CD4-positive, CD25-positive, alpha-beta regulatory T cell (primary cell): ENCODE measurements around the gene MUS81. TPM values are rescaled to one million over a fixed set of nuclear protein-coding genes. Genes with fewer than 3 reads are reported as not detected.

Experiments
- ATAC-seq, 2 donors: fragments of 150-1000 bp; cut with Tn5 transposase; one replicate each; pipeline ENCODE4 v1.10.0; 2021; ENCODE audit warnings: low read depth in 2 of 2, moderate number of reproducible peaks in 2 of 2, moderate library complexity in 1 of 2
- DNase-seq, 3 donors: peaks; one replicate each; pipeline versions ENCODE4 v3.0.0 to v3.0.0-alpha.2; 2012 to 2022; ENCODE audit warnings: mixed read lengths in 1 of 3
- H3K27ac ChIP-seq: one replicate; pipeline ENCODE4 v1.7.0; 2013; ENCODE audit warnings: mild to moderate bottlenecking, low read length; ENCODE audit not compliant: insufficient read depth, poor library complexity, severe bottlenecking
- H3K27me3 ChIP-seq: one replicate; pipeline ENCODE4 v1.7.0; 2013; ENCODE audit warnings: low read length; ENCODE audit not compliant: control insufficient read depth, insufficient read depth
- H3K36me3 ChIP-seq: one replicate; pipeline ENCODE4 v1.7.0; 2013; ENCODE audit warnings: mild to moderate bottlenecking, low read length, moderate library complexity; ENCODE audit not compliant: control insufficient read depth, insufficient read depth
- H3K4me1 ChIP-seq: 2 replicates; pipeline ENCODE4 v1.7.0; 2013; ENCODE audit warnings: mild to moderate bottlenecking, low read length; ENCODE audit not compliant: insufficient read depth, control insufficient read depth, poor library complexity, severe bottlenecking
- H3K4me3 ChIP-seq: one replicate; pipeline ENCODE4 v1.7.0; 2013; ENCODE audit warnings: low read depth, mild to moderate bottlenecking, low read length, moderate library complexity
- H3K9me3 ChIP-seq, 2 experiments: 1 replicate in 1 of 2; 2 replicates in 1 of 2; pipeline ENCODE4 v1.7.0; 2013; ENCODE audit warnings: low read length in 2 of 2, mild to moderate bottlenecking in 1 of 2, moderate library complexity in 1 of 2; ENCODE audit not compliant: control insufficient read depth in 2 of 2
- H3K27ac Mint-ChIP-seq, 3 donors: one replicate each; pipeline ENCODE4 v1.8.0; 2020 to 2022; ENCODE audit warnings: mild to moderate bottlenecking in 3 of 3, mixed read lengths in 3 of 3, moderate library complexity in 2 of 3
- H3K27me3 Mint-ChIP-seq: one replicate; pipeline ENCODE4 v1.8.0; 2022; ENCODE audit warnings: mild to moderate bottlenecking, mixed read lengths
- H3K36me3 Mint-ChIP-seq: one replicate; pipeline ENCODE4 v1.8.0; 2020; ENCODE audit warnings: mixed read lengths
- H3K4me1 Mint-ChIP-seq, 4 donors: one replicate each; pipeline ENCODE4 v1.8.0; 2020 to 2022; ENCODE audit warnings: mixed read lengths in 4 of 4, mild to moderate bottlenecking in 1 of 4
- H3K4me3 Mint-ChIP-seq, 4 donors: one replicate each; pipeline ENCODE4 v1.8.0; 2020 to 2022; ENCODE audit warnings: mild to moderate bottlenecking in 4 of 4, mixed read lengths in 4 of 4, moderate library complexity in 3 of 4
- H3K9me3 Mint-ChIP-seq, 7 donors: one replicate each; pipeline ENCODE4 v1.8.0; 2020 to 2022; ENCODE audit warnings: mixed read lengths in 7 of 7, mild to moderate bottlenecking in 3 of 7, moderate library complexity in 2 of 7
- polyA plus RNA-seq, 4 donors: library from polyadenylated mRNA; unstranded; fragments of 300-500 nt; fragmentation: Illumina TruSeq; gene quantifications; one replicate each; pipeline ENCODE4 v1.2.3, GENCODE V29; 2021
- total RNA-seq: library from RNA; stranded (reverse); gene quantifications from one replicate; pipeline ENCODE4 v1.2.3, GENCODE V29; 2022

The MUS81 gene
- total and polyA plus RNA-seq, 5 donors from 2014 or later: 22.7 to 51.1 (median 24.0) TPM

GRCh38 chr11:65915101-65915820 lies 55.0 kb downstream of the MUS81 start:
- Mint-ChIP-seq H3K27me3 (peaks cover 7% of the 10 kb centered on the region), H3K9me3 (no peaks in the 10 kb centered on the region), H3K27ac (peak overlapping the region in 2 of 3 donors; percentile 62 to 77), H3K4me1 (peaks cover 0 to 38% (median 18%) of the 10 kb centered on the region in 4 donors), H3K36me3 (no peaks in the 10 kb centered on the region), H3K4me3 (peak overlapping the region in 2 of 4 donors; percentile 73 to 83)
- Histone ChIP-seq H3K4me1 (peaks cover 35% of the 10 kb centered on the region), H3K27me3 (no peaks in the 10 kb centered on the region), H3K4me3 (no peak overlapping the region), H3K36me3 (no peaks in the 10 kb centered on the region), H3K27ac (no peak overlapping the region), H3K9me3 (no peaks in the 10 kb centered on the region)
- ATAC-seq (no peak), DNase-seq (no peak)

GRCh38 chr11:65915821-65916251 lies 55.6 kb downstream of the MUS81 start:
- Mint-ChIP-seq H3K4me1 (peaks cover 0 to 43% (median 18%) of the 10 kb centered on the region in 4 donors), H3K4me3 (peak overlapping the region in 1 of 4 donors; percentile 88), H3K9me3 (no peaks in the 10 kb centered on the region), H3K36me3 (no peaks in the 10 kb centered on the region), H3K27me3 (peaks cover 7% of the 10 kb centered on the region), H3K27ac (no peak overlapping the region)
- ATAC-seq (no peak), DNase-seq (no peak)
- Histone ChIP-seq H3K9me3 (no peaks in the 10 kb centered on the region), H3K4me3 (no peak overlapping the region), H3K27ac (no peak overlapping the region), H3K4me1 (peaks cover 41% of the 10 kb centered on the region), H3K27me3 (no peaks in the 10 kb centered on the region), H3K36me3 (no peaks in the 10 kb centered on the region)

Other genes with a start within 250 kb of the MUS81 start
- gene MAP3K11, start 246.2 kb upstream of the MUS81 start, total RNA-seq: 73.1 TPM
- gene MAP3K11, start 246.2 kb upstream of the MUS81 start, polyA plus RNA-seq: 10 to 100 TPM in 2 of 4 donors, 1 to 10 TPM in 2; 8.1 to 11.6 (median 9.8) TPM
- 61.3 TPM for gene PCNX3, start 244.7 kb upstream of the MUS81 start, total RNA-seq
- 1 to 10 TPM; 1.9 to 2.6 (median 2.2) TPM for gene PCNX3, start 244.7 kb upstream of the MUS81 start, polyA plus RNA-seq
- gene SIPA1, start 222.3 kb upstream of the MUS81 start, total RNA-seq: 200 TPM
- gene SIPA1, start 222.3 kb upstream of the MUS81 start, polyA plus RNA-seq: 10 to 100 TPM; 74.7 to 91.5 (median 83.1) TPM
- gene RELA, start 197.5 kb upstream of the MUS81 start, total RNA-seq: 295 TPM
- 10 to 100 TPM; 40.3 to 66.1 (median 53.3) TPM for gene RELA, start 197.5 kb upstream of the MUS81 start, polyA plus RNA-seq
- gene KAT5, start 148.2 kb upstream of the MUS81 start, total RNA-seq: 127 TPM
- 10 to 100 TPM; 45.4 to 62.7 (median 55.7) TPM for gene KAT5, start 148.2 kb upstream of the MUS81 start, polyA plus RNA-seq
- gene RNASEH2C, start 139.6 kb upstream of the MUS81 start, total RNA-seq: 28.3 TPM
- gene RNASEH2C, start 139.6 kb upstream of the MUS81 start, polyA plus RNA-seq: 10 to 100 TPM; 60.6 to 83.8 (median 72.6) TPM
- gene AP5B1, start 79.5 kb upstream of the MUS81 start, total RNA-seq: 16.8 TPM
- 10 to 100 TPM in 1 of 4 donors, 1 to 10 TPM in 3; 7.6 to 10.8 (median 9.5) TPM for gene AP5B1, start 79.5 kb upstream of the MUS81 start, polyA plus RNA-seq
- gene OVOL1, start 73.4 kb upstream of the MUS81 start, total RNA-seq: not detected
- gene OVOL1, start 73.4 kb upstream of the MUS81 start, polyA plus RNA-seq: not detected
- 0.44 TPM for gene SNX32, start 26.5 kb upstream of the MUS81 start, total RNA-seq
- gene SNX32, start 26.5 kb upstream of the MUS81 start, polyA plus RNA-seq: 1 to 10 TPM in 1 of 4 donors, under 1 TPM in 3; 0.32 to 1.3 (median 0.48) TPM
- gene CFL1, start 2.3 kb upstream of the MUS81 start, total RNA-seq: 737 TPM
- gene CFL1, start 2.3 kb upstream of the MUS81 start, polyA plus RNA-seq: 1,000 to 10,000 TPM; 2,250 to 3,209 (median 2,591) TPM
- gene EFEMP2, start 12.4 kb downstream of the MUS81 start, total RNA-seq: 5.8 TPM
- under 1 TPM; 0.21 to 0.36 (median 0.29) TPM for gene EFEMP2, start 12.4 kb downstream of the MUS81 start, polyA plus RNA-seq
- 12.4 TPM for gene CTSW, start 19.4 kb downstream of the MUS81 start, total RNA-seq
- 10 to 100 TPM in 3 of 4 donors, 1 to 10 TPM in 1; 3.5 to 35.9 (median 16.9) TPM for gene CTSW, start 19.4 kb downstream of the MUS81 start, polyA plus RNA-seq
- 29.8 TPM for gene FIBP, start 28.0 kb downstream of the MUS81 start, total RNA-seq
- 10 to 100 TPM; 71.0 to 81.7 (median 72.7) TPM for gene FIBP, start 28.0 kb downstream of the MUS81 start, polyA plus RNA-seq
- gene CCDC85B, start 30.2 kb downstream of the MUS81 start, total RNA-seq: 20.7 TPM
- gene CCDC85B, start 30.2 kb downstream of the MUS81 start, polyA plus RNA-seq: 10 to 100 TPM; 58.7 to 74.0 (median 63.2) TPM
- gene FOSL1, start 40.0 kb downstream of the MUS81 start, total RNA-seq: 2.7 TPM
- not detected for gene FOSL1, start 40.0 kb downstream of the MUS81 start, polyA plus RNA-seq
- 21.6 TPM for gene C11orf68, start 58.6 kb downstream of the MUS81 start, total RNA-seq
- 10 to 100 TPM; 65.8 to 90.7 (median 85.0) TPM for gene C11orf68, start 58.6 kb downstream of the MUS81 start, polyA plus RNA-seq
- gene DRAP1, start 59.0 kb downstream of the MUS81 start, total RNA-seq: 82.8 TPM
- gene DRAP1, start 59.0 kb downstream of the MUS81 start, polyA plus RNA-seq: 100 to 1,000 TPM in 2 of 4 donors, 10 to 100 TPM in 2; 78.2 to 106 (median 91.4) TPM
- not detected for gene TSGA10IP, start 85.0 kb downstream of the MUS81 start, total RNA-seq
- not detected for gene TSGA10IP, start 85.0 kb downstream of the MUS81 start, polyA plus RNA-seq
- gene SART1, start 101.3 kb downstream of the MUS81 start, total RNA-seq: 94.0 TPM
- 10 to 100 TPM; 15.8 to 22.7 (median 19.8) TPM for gene SART1, start 101.3 kb downstream of the MUS81 start, polyA plus RNA-seq
- gene EIF1AD, start 141.7 kb downstream of the MUS81 start, total RNA-seq: 61.3 TPM
- gene EIF1AD, start 141.7 kb downstream of the MUS81 start, polyA plus RNA-seq: 10 to 100 TPM; 16.7 to 20.7 (median 18.6) TPM
- gene BANF1, start 142.1 kb downstream of the MUS81 start, total RNA-seq: 41.8 TPM
- gene BANF1, start 142.1 kb downstream of the MUS81 start, polyA plus RNA-seq: 100 to 1,000 TPM; 134 to 170 (median 148) TPM
- gene CST6, start 151.6 kb downstream of the MUS81 start, total RNA-seq: not detected
- gene CST6, start 151.6 kb downstream of the MUS81 start, polyA plus RNA-seq: not detected
- gene CATSPER1, start 166.0 kb downstream of the MUS81 start, total RNA-seq: not detected
- gene CATSPER1, start 166.0 kb downstream of the MUS81 start, polyA plus RNA-seq: not detected
- not detected for gene GAL3ST3, start 188.7 kb downstream of the MUS81 start, total RNA-seq
- not detected for gene GAL3ST3, start 188.7 kb downstream of the MUS81 start, polyA plus RNA-seq
- 172 TPM for gene SF3B2, start 191.9 kb downstream of the MUS81 start, total RNA-seq
- gene SF3B2, start 191.9 kb downstream of the MUS81 start, polyA plus RNA-seq: 10 to 100 TPM; 67.6 to 79.7 (median 75.2) TPM
- gene PACS1, start 209.8 kb downstream of the MUS81 start, total RNA-seq: 306 TPM
- 10 to 100 TPM; 43.8 to 57.8 (median 47.1) TPM for gene PACS1, start 209.8 kb downstream of the MUS81 start, polyA plus RNA-seq